MM.1S (cell line): Measurements from ENCODE around the gene ADAMTS9.

Experiments
- EZH2 ChIP-seq: fragments of 300-600 bp; sonication (generic); optimal IDR thresholded peaks from 2 replicates; pipeline ENCODE3; 2017; ENCODE audit warnings: low read depth, mild to moderate bottlenecking, antibody characterized with exemption, low read length, mixed read lengths
- TF ChIP-seq, protein P1 (sequence below): fragments of 300-600 bp; sonication (generic); IDR thresholded peaks from 2 replicates; pipeline ENCODE4 v1.5.1; 2016; ENCODE audit warnings: antibody characterized with exemption, low read length, mixed read lengths

GRCh38 chr3:64620020-64620419 lies 67.8 kb downstream of the ADAMTS9 start:
- TF ChIP-seq, protein P1, sequence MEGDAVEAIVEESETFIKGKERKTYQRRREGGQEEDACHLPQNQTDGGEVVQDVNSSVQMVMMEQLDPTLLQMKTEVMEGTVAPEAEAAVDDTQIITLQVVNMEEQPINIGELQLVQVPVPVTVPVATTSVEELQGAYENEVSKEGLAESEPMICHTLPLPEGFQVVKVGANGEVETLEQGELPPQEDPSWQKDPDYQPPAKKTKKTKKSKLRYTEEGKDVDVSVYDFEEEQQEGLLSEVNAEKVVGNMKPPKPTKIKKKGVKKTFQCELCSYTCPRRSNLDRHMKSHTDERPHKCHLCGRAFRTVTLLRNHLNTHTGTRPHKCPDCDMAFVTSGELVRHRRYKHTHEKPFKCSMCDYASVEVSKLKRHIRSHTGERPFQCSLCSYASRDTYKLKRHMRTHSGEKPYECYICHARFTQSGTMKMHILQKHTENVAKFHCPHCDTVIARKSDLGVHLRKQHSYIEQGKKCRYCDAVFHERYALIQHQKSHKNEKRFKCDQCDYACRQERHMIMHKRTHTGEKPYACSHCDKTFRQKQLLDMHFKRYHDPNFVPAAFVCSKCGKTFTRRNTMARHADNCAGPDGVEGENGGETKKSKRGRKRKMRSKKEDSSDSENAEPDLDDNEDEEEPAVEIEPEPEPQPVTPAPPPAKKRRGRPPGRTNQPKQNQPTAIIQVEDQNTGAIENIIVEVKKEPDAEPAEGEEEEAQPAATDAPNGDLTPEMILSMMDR: no peak
- no peak for TF ChIP-seq EZH2
